SK-N-SH treated with all-trans-retinoic acid at 6 μM for 48 hours (cell line): ENCODE measurements around the gene PASK.

Experiments
- CREB5 ChIP-seq: fragments of 250-450 bp; sonication (Bioruptor Pico); IDR thresholded peaks from 2 replicates; pipeline ENCODE4 v1.5.1; 2020; ENCODE audit warnings: low read depth, mild to moderate bottlenecking, moderate library complexity
- CSDC2 ChIP-seq: fragments of 250-450 bp; sonication (Bioruptor Pico); IDR thresholded peaks from 2 replicates; pipeline ENCODE4 v1.5.0; 2020; ENCODE audit warnings: mild to moderate bottlenecking, moderate library complexity
- RARB ChIP-seq: fragments of 250-450 bp; sonication (Bioruptor Pico); IDR thresholded peaks from 2 replicates; pipeline ENCODE4 v1.8.0; 2021; ENCODE audit warnings: mild to moderate bottlenecking, moderate library complexity
- SNAI2 ChIP-seq: fragments of 250-450 bp; sonication (Bioruptor Pico); IDR thresholded peaks from 2 replicates; pipeline ENCODE4 v1.5.0; 2020; ENCODE audit warnings: mild to moderate bottlenecking, moderate library complexity
- ZFP3 ChIP-seq: fragments of 250-450 bp; sonication (Bioruptor Pico); IDR thresholded peaks from 2 replicates; pipeline ENCODE4 v1.5.0; 2020; ENCODE audit warnings: mild to moderate bottlenecking, moderate library complexity
- TF ChIP-seq, protein P1 (sequence below): fragments of 250-450 bp; sonication (Bioruptor Pico); IDR thresholded peaks from 2 replicates; pipeline ENCODE4 v1.5.0; 2020; ENCODE audit warnings: mild to moderate bottlenecking, moderate library complexity
- TF ChIP-seq, protein P2 (sequence below): fragments of 250-450 bp; sonication (Bioruptor Pico); IDR thresholded peaks from 2 replicates; pipeline ENCODE4 v1.8.0; 2020; ENCODE audit warnings: mild to moderate bottlenecking, moderate library complexity, borderline replicate concordance

- no peak for TF ChIP-seq CSDC2 (CRISPR knock-in tag)
- TF ChIP-seq, protein P1, sequence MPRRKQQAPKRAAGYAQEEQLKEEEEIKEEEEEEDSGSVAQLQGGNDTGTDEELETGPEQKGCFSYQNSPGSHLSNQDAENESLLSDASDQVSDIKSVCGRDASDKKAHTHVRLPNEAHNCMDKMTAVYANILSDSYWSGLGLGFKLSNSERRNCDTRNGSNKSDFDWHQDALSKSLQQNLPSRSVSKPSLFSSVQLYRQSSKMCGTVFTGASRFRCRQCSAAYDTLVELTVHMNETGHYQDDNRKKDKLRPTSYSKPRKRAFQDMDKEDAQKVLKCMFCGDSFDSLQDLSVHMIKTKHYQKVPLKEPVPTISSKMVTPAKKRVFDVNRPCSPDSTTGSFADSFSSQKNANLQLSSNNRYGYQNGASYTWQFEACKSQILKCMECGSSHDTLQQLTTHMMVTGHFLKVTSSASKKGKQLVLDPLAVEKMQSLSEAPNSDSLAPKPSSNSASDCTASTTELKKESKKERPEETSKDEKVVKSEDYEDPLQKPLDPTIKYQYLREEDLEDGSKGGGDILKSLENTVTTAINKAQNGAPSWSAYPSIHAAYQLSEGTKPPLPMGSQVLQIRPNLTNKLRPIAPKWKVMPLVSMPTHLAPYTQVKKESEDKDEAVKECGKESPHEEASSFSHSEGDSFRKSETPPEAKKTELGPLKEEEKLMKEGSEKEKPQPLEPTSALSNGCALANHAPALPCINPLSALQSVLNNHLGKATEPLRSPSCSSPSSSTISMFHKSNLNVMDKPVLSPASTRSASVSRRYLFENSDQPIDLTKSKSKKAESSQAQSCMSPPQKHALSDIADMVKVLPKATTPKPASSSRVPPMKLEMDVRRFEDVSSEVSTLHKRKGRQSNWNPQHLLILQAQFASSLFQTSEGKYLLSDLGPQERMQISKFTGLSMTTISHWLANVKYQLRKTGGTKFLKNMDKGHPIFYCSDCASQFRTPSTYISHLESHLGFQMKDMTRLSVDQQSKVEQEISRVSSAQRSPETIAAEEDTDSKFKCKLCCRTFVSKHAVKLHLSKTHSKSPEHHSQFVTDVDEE (CRISPR knock-in tag) = no peak
- no peak for TF ChIP-seq CREB5
- TF ChIP-seq RARB = no peak
- TF ChIP-seq ZFP3 = no peak
- TF ChIP-seq SNAI2 (CRISPR knock-in tag) = no peak
- TF ChIP-seq, protein P2, sequence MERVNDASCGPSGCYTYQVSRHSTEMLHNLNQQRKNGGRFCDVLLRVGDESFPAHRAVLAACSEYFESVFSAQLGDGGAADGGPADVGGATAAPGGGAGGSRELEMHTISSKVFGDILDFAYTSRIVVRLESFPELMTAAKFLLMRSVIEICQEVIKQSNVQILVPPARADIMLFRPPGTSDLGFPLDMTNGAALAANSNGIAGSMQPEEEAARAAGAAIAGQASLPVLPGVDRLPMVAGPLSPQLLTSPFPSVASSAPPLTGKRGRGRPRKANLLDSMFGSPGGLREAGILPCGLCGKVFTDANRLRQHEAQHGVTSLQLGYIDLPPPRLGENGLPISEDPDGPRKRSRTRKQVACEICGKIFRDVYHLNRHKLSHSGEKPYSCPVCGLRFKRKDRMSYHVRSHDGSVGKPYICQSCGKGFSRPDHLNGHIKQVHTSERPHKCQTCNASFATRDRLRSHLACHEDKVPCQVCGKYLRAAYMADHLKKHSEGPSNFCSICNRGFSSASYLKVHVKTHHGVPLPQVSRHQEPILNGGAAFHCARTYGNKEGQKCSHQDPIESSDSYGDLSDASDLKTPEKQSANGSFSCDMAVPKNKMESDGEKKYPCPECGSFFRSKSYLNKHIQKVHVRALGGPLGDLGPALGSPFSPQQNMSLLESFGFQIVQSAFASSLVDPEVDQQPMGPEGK (CRISPR knock-in tag) = no peak
Measured at GRCh38 chr2:241107031-241107783, 42.1 kb downstream of the PASK start.
